AG10803 (cell line): ENCODE results near the gene GRM3.

Source experiments
- DNase-seq: peaks from one replicate; pipeline ENCODE4 v3.0.0; 2010; ENCODE audit warnings: low read depth
- H3K4me3 ChIP-seq: 2 replicates; pipeline ENCODE4 v1.5.1; 2011; ENCODE audit warnings: mild to moderate bottlenecking, low read length, control low read depth
- TF ChIP-seq, protein P1 (sequence below): conservative IDR thresholded peaks from 2 replicates; pipeline ENCODE4 v1.5.1; 2011; ENCODE audit warnings: mild to moderate bottlenecking, low read length, control low read depth, inconsistent platforms

GRM3 gene

GRCh38 chr7:86748201-86748600, 104.5 kb downstream of the GRM3 start:
- DNase-seq = no peak
- TF ChIP-seq, protein P1, sequence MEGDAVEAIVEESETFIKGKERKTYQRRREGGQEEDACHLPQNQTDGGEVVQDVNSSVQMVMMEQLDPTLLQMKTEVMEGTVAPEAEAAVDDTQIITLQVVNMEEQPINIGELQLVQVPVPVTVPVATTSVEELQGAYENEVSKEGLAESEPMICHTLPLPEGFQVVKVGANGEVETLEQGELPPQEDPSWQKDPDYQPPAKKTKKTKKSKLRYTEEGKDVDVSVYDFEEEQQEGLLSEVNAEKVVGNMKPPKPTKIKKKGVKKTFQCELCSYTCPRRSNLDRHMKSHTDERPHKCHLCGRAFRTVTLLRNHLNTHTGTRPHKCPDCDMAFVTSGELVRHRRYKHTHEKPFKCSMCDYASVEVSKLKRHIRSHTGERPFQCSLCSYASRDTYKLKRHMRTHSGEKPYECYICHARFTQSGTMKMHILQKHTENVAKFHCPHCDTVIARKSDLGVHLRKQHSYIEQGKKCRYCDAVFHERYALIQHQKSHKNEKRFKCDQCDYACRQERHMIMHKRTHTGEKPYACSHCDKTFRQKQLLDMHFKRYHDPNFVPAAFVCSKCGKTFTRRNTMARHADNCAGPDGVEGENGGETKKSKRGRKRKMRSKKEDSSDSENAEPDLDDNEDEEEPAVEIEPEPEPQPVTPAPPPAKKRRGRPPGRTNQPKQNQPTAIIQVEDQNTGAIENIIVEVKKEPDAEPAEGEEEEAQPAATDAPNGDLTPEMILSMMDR = no peak
- H3K4me3 ChIP-seq = no peak overlapping the region

GRCh38 chr7:86748843-86749719, 105.4 kb downstream of the GRM3 start:
- TF ChIP-seq, protein P1 = no peak
- H3K4me3 ChIP-seq = no peak overlapping the region
- peak; percentile 8 for DNase-seq

GRCh38 chr7:86749741-86750665, 106.3 kb downstream of the GRM3 start:
- H3K4me3 ChIP-seq = no peak overlapping the region
- TF ChIP-seq, protein P1 = no peak
- DNase-seq = no peak

DNA sequence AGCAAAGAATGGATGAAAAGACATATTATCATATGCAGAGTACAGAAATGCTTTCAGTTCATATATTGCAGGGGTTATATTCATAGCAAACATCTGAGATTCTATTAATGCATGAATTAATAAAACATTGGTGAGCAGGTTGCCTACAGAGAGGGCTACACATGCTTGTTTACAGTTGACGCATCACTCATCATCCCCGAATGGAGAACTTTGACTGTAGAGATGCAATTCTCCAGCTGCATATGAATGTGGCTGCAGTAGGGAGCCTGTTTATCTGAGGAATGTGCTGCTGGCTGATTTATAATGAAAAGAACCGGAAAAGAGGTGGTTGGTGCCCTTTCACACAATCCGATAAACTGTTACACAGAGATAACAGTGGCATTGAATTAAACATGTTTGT, 116.5 kb downstream of the GRM3 start:
- H3K4me3 ChIP-seq = no peak overlapping the region
- TF ChIP-seq, protein P1 = no peak
- DNase-seq = no peak

DNA sequence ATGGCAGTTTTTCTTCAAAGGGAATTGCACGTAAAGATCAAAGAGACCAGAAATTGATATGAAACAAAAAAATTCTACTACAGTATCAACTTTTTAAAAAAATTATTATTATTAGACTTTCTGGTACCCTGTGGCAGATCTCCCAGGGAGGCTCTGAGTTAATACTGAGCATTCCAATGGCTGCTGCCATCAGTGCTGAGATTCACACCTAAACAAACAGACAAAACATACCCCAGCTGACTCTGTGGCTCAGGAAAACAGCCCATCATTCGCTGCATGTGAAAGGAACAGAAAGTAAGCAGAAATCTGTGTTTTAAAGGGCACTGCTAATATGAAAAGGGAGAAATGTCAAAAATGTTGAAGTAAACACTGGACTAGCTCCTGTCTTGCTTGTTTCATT, 118.4 kb downstream of the GRM3 start:
- TF ChIP-seq, protein P1 = no peak
- no peak for DNase-seq
- no peak overlapping the region for H3K4me3 ChIP-seq

- DNase-seq = no peak
- no peak overlapping the region for H3K4me3 ChIP-seq
- TF ChIP-seq, protein P1 = no peak
Measured at GRCh38 chr7:86765931-86766330, 122.2 kb downstream of the GRM3 start.
